ENCODE results near the gene LRFN3.

GRCh38 chr19:35991731-35992450 lies 55.7 kb downstream of the LRFN3 start:
- TF ChIP-seq, protein P1, sequence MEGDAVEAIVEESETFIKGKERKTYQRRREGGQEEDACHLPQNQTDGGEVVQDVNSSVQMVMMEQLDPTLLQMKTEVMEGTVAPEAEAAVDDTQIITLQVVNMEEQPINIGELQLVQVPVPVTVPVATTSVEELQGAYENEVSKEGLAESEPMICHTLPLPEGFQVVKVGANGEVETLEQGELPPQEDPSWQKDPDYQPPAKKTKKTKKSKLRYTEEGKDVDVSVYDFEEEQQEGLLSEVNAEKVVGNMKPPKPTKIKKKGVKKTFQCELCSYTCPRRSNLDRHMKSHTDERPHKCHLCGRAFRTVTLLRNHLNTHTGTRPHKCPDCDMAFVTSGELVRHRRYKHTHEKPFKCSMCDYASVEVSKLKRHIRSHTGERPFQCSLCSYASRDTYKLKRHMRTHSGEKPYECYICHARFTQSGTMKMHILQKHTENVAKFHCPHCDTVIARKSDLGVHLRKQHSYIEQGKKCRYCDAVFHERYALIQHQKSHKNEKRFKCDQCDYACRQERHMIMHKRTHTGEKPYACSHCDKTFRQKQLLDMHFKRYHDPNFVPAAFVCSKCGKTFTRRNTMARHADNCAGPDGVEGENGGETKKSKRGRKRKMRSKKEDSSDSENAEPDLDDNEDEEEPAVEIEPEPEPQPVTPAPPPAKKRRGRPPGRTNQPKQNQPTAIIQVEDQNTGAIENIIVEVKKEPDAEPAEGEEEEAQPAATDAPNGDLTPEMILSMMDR (conservative IDR thresholded peaks at IDR 0.05; ENCODE audit: low read length), result no peak
- TF ChIP-seq EZH2phosphoT487 (IDR thresholded peaks at IDR 0.05; ENCODE audit: borderline replicate concordance), result no peak
